HepG2 (cell line): ENCODE data around the gene PROX1. TPM values are rescaled to one million over a fixed set of nuclear protein-coding genes. Genes with fewer than 3 reads are reported as not detected.

Source experiments
- ATAC-seq: fragments of 200-7000 bp; cut with Tn5 transposase; 3 replicates; pipeline ENCODE4 v1.9.1; 2020; ENCODE audit warnings: mild to moderate bottlenecking, moderate library complexity
- BruUV-seq: library from RNA; stranded (reverse); fragments of 400-500 nt; replicated peaks from 2 replicates; lab custom pipeline; 2021; lab: Mats Ljungman, UMichigan
- CTCF ChIA-PET: fragments of 300-600 bp; formaldehyde crosslinking; extraction: SDS; loops from one replicate; lab custom pipeline; 2021; ENCODE audit warnings: low total read pairs, inconsistent platforms, low intra/inter-chr PET ratio; lab: Yijun Ruan, JAX
- POLR2A ChIA-PET: fragments of 350-600 bp; sonication (Branson Sonifier 250); formaldehyde crosslinking; loops from one replicate; lab custom pipeline; 2020; ENCODE audit warnings: antibody characterized with exemption, inconsistent platforms; lab: Yijun Ruan, JAX
- DNase-seq: peaks from one replicate; pipeline ENCODE4 v3.0.0-alpha.2; 2015; ENCODE audit warnings: low spot score
- FAIRE-seq: peaks from 3 replicates; lab custom pipeline; 2011; peaks lifted over from hg19 to GRCh38; lab: Jason Lieb, UNC
- H2AFZ ChIP-seq: one replicate; pipeline ENCODE4 v1.6.1; 2011; ENCODE audit warnings: low read length, inconsistent platforms
- H3K27ac ChIP-seq: fragments of 300-600 bp; 3 replicates; pipeline ENCODE4 v1.8.0; 2011; ENCODE audit warnings: mixed run types, mild to moderate bottlenecking, mixed read lengths, low read length, inconsistent platforms; ENCODE audit not compliant: insufficient read depth; ENCODE audit errors: extremely low read length
- H3K27me3 ChIP-seq, 2 experiments: fragments of 200-600 bp in 1 of 2; 2 replicates in 1 of 2; 3 replicates in 1 of 2; pipeline versions ENCODE4 v1.6.0 to v1.8.0; 2011; ENCODE audit warnings: low read length in 2 of 2, mild to moderate bottlenecking in 2 of 2, moderate library complexity in 2 of 2, inconsistent platforms in 1 of 2; ENCODE audit not compliant: insufficient read depth in 2 of 2, control insufficient read depth in 1 of 2
- H3K36me3 ChIP-seq, 2 experiments: fragments of 200-600 bp in 1 of 2; replicated peaks in 1 of 2; 2 replicates in 1 of 2; 3 replicates in 1 of 2; pipeline versions ENCODE4 v1.5.1 to v1.8.0; 2011; ENCODE audit warnings: low read length in 2 of 2, inconsistent platforms in 1 of 2; ENCODE audit not compliant: insufficient read depth in 2 of 2, control insufficient read depth in 1 of 2
- H3K4me1 ChIP-seq: 2 replicates; pipeline ENCODE4 v1.5.1; 2012; ENCODE audit warnings: low read length, inconsistent platforms; ENCODE audit not compliant: insufficient read depth
- H3K4me2 ChIP-seq: 2 replicates; pipeline ENCODE4 v1.6.0; 2011; ENCODE audit warnings: low read depth, low read length, inconsistent platforms
- H3K4me3 ChIP-seq, 3 experiments: fragments of 200-600 bp in 1 of 3; sonication (generic), shearing (Covaris generic) in 1 of 3; replicated peaks in 1 of 3; 2 replicates each; pipeline ENCODE4 v1.5.1; 2011 to 2016; ENCODE audit warnings: low read length in 3 of 3, inconsistent platforms in 2 of 3, low read depth in 2 of 3, mild to moderate bottlenecking in 2 of 3, control low read depth in 1 of 3, mixed read lengths in 1 of 3; ENCODE audit not compliant: insufficient read depth in 1 of 3
- H3K79me2 ChIP-seq: one replicate; pipeline ENCODE4 v1.6.1; 2011; ENCODE audit warnings: low read length, inconsistent platforms; ENCODE audit not compliant: insufficient read depth
- H3K9ac ChIP-seq: 2 replicates; pipeline ENCODE4 v1.6.0; 2011; ENCODE audit warnings: mild to moderate bottlenecking, low read depth, low read length, inconsistent platforms; ENCODE audit not compliant: insufficient read depth
- H3K9me3 ChIP-seq: 2 replicates; pipeline ENCODE4 v1.5.1; 2012; ENCODE audit warnings: mild to moderate bottlenecking, low read length
- H4K20me1 ChIP-seq: 2 replicates; pipeline ENCODE4 v1.6.0; 2011; ENCODE audit warnings: inconsistent platforms, mild to moderate bottlenecking, low read length, moderate library complexity; ENCODE audit not compliant: insufficient read depth
- AGO2 ChIP-seq: fragments of 200-400 bp; formaldehyde crosslinking; optimal IDR thresholded peaks from 2 replicates; pipeline ENCODE3; 2017; ENCODE audit warnings: mild to moderate bottlenecking, low read depth, low read length, moderate library complexity
- ARID2 ChIP-seq: sonication (generic); formaldehyde crosslinking; IDR thresholded peaks from 2 replicates; pipeline ENCODE4 v1.8.1; 2022; ENCODE audit warnings: mild to moderate bottlenecking, missing genetic modification reagents, borderline replicate concordance
- BRCA1 ChIP-seq: sonication (generic); formaldehyde crosslinking; IDR thresholded peaks from 2 replicates; pipeline ENCODE4 v1.4.0; 2020; ENCODE audit warnings: missing genetic modification reagents
- CBX2 ChIP-seq, 2 experiments: fragments of 200-600 bp in 1 of 2; sonication (generic); formaldehyde crosslinking in 1 of 2; IDR thresholded peaks; 2 replicates each; pipeline versions ENCODE4 v1.7.0 to v1.8.1; 2018 to 2022; ENCODE audit warnings: low read depth in 2 of 2, low read length in 1 of 2, mild to moderate bottlenecking in 1 of 2, missing genetic modification reagents in 1 of 2
- DNMT3B ChIP-seq: conservative IDR thresholded peaks from 2 replicates; pipeline ENCODE4 v1.6.1; 2016; ENCODE audit warnings: missing biosample characterization, control low read depth
- FOXC1 ChIP-seq: sonication (generic); formaldehyde crosslinking; IDR thresholded peaks from 2 replicates; pipeline ENCODE4 v1.8.0; 2022; ENCODE audit warnings: mild to moderate bottlenecking, missing genetic modification reagents, borderline replicate concordance
- GZF1 ChIP-seq: sonication (generic); formaldehyde crosslinking; IDR thresholded peaks from 2 replicates; pipeline ENCODE4 v1.5.1; 2020; ENCODE audit warnings: mild to moderate bottlenecking, missing genetic modification reagents
- JARID2 ChIP-seq: sonication (generic); formaldehyde crosslinking; IDR thresholded peaks from 2 replicates; pipeline ENCODE4 v1.8.1; 2023; ENCODE audit warnings: missing genetic modification reagents, inconsistent platforms; ENCODE audit not compliant: insufficient replicate concordance
- NRL ChIP-seq: sonication (generic); formaldehyde crosslinking; IDR thresholded peaks from 2 replicates; pipeline ENCODE4 v1.5.0; 2020; ENCODE audit warnings: missing genetic modification reagents, mild to moderate bottlenecking, moderate library complexity, borderline replicate concordance
- RXRA ChIP-seq: sonication (generic); formaldehyde crosslinking; IDR thresholded peaks from 2 replicates; pipeline ENCODE4 v1.5.1; 2020; ENCODE audit warnings: missing genetic modification reagents
- SMARCE1 ChIP-seq: fragments of 450-650 bp; IDR thresholded peaks from 2 replicates; pipeline ENCODE4 v1.6.1; 2017; ENCODE audit warnings: borderline replicate concordance
- SOX5 ChIP-seq: IDR thresholded peaks from 2 replicates; pipeline ENCODE4 v1.6.1; 2016; ENCODE audit warnings: borderline replicate concordance
- ZBTB38 ChIP-seq: sonication (generic); formaldehyde crosslinking; IDR thresholded peaks from 2 replicates; pipeline ENCODE4 v1.5.1; 2020; ENCODE audit warnings: mild to moderate bottlenecking, missing genetic modification reagents
- ZNF256 ChIP-seq: sonication (generic); formaldehyde crosslinking; conservative IDR thresholded peaks from 2 replicates; pipeline ENCODE4 v1.4.0; 2020; ENCODE audit warnings: missing genetic modification reagents
- ZNF274 ChIP-seq: sonication (generic); formaldehyde crosslinking; IDR thresholded peaks from 2 replicates; pipeline ENCODE4 v1.5.1; 2020; ENCODE audit warnings: mild to moderate bottlenecking, missing genetic modification reagents
- ZNF337 ChIP-seq: sonication (generic); formaldehyde crosslinking; IDR thresholded peaks from 2 replicates; pipeline ENCODE4 v1.5.1; 2020; ENCODE audit warnings: missing genetic modification reagents, low read depth, mild to moderate bottlenecking, borderline replicate concordance
- ZNF549 ChIP-seq: sonication (generic); formaldehyde crosslinking; IDR thresholded peaks from 2 replicates; pipeline ENCODE4 v1.5.0; 2020; ENCODE audit warnings: missing genetic modification reagents
- ZNF619 ChIP-seq: sonication (generic); formaldehyde crosslinking; IDR thresholded peaks from 2 replicates; pipeline ENCODE4 v1.4.0; 2020; ENCODE audit warnings: mild to moderate bottlenecking, missing genetic modification reagents
- ZNF7 ChIP-seq: IDR thresholded peaks from 2 replicates; pipeline ENCODE4 v1.6.1; 2016; ENCODE audit warnings: missing biosample characterization, missing genetic modification reagents
- ZNF761 ChIP-seq: sonication (generic); formaldehyde crosslinking; conservative IDR thresholded peaks from 2 replicates; pipeline ENCODE4 v1.4.0; 2020; ENCODE audit warnings: mild to moderate bottlenecking, missing genetic modification reagents
- ZSCAN25 ChIP-seq: sonication (generic); formaldehyde crosslinking; IDR thresholded peaks from 2 replicates; pipeline ENCODE4 v1.8.0; 2022; ENCODE audit warnings: mild to moderate bottlenecking, missing genetic modification reagents
- WGBS: methylation state at CpG from one replicate; pipeline ENCODE4 v1.1.6; 2017; ENCODE audit warnings: low lambda C conversion rate; 5-methylcytosine and 5-hydroxymethylcytosine counted together
- in situ Hi-C: cut with HindIII; loops from 2 replicates; pipeline ENCODE4 v1.10.0; 2017; ENCODE audit warnings: low pct_unique_long_range_greater_than_20kb; ENCODE audit not compliant: extremely low pct_ligation_motif_present
- intact Hi-C: fragments of 100-400 bp; cut with micrococcal nuclease; formaldehyde crosslinking; loops from one replicate; pipeline ENCODE4 v1.10.0; 2022; ENCODE audit not compliant: unreplicated experiment
- polyA plus RNA-seq, 8 experiments: library from polyadenylated mRNA; depleted of rRNA in 3 of 8; stranded (reverse) in 7 of 8; unstranded in 1 of 8; fragments of >200 nt; fragmentation: Illumina TruSeq in 4 of 8; extraction: Trizol in 4 of 8; gene quantifications; 2 replicates each; pipeline versions ENCODE4 v1.2.1 to v1.2.3, GENCODE V29; 2011 to 2016; ENCODE audit warnings: low read depth in 4 of 8, missing spikeins in 1 of 8, mixed read lengths in 1 of 8; ENCODE audit not compliant: insufficient read depth in 1 of 8
- total RNA-seq, 5 experiments: library from RNA; depleted of rRNA; stranded (reverse); fragments of >200 nt; fragmentation: Illumina TruSeq; extraction: Trizol; gene quantifications; 2 replicates each; pipeline ENCODE4 v1.2.3, GENCODE V29; 2016; ENCODE audit warnings: low read depth in 1 of 5
- TF ChIP-seq, protein P1 (sequence below): sonication (generic); formaldehyde crosslinking; IDR thresholded peaks from 2 replicates; pipeline ENCODE4 v1.5.0; 2020; ENCODE audit warnings: mild to moderate bottlenecking, missing genetic modification reagents
- TF ChIP-seq, protein P2 (sequence below): sonication (generic); formaldehyde crosslinking; IDR thresholded peaks from 2 replicates; pipeline ENCODE4 v1.8.1; 2022; ENCODE audit warnings: mild to moderate bottlenecking, missing genetic modification reagents

PROX1 gene
- total and polyA plus RNA-seq, 2 of the 13 experiments (the other 11 are each of a cell fraction or from before 2014, with no cell fraction given), result 12.3 to 30.2 TPM

DNA sequence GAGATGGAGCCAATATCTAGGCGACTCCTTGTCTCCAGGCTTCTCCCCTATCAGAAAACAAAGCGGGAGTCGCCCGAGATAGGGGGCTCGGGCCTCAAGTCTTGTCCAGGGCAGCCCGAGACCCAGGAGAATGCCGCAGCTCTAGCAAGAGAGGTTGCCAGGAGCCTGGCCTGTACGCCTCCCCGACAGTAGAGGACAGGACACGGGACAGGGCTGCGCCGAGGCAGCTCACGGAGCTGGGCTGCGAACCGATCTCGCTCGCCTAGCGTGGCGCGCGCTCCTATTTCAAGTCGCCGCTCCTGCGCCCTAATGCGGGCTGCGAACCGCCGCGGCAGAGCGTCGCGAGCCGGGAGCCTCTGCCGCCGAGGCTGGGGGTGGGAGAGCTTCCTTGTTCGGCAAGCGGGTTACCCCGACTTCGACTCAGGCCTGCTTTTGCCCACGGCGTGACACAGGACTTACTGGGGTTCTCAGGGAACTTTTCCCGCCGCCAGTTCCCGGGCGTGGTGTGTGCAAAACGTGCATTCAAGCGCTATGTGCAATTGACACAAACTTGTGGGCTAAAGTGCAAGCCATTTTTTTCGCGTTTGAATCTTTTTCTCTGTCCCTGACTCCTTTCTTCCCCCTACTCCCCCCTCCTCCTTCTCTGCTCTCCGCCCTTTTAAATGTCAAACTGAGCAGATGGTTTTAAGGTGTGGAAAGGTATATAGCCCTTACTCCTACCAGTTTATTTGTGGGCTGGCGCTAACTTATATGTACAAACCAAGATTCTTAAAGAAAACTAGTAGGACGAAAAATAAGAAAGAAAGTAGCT lies 2.4 kb upstream of the PROX1 start:
- no peak for DNase-seq
- Histone ChIP-seq H3K9ac (no peak overlapping the region), H3K4me3 (no peak overlapping the region), H3K27me3 (no peaks in the 10 kb centered on the region; a peak in 1 of 5 replicates), H3K36me3 (no peaks in the 10 kb centered on the region), H3K4me1 (peaks cover 53% of the 10 kb centered on the region), H3K9me3 (no peaks in the 10 kb centered on the region), H3K79me2 (peaks cover 44% of the 10 kb centered on the region), H2AFZ (no peak overlapping the region), H3K4me2 (no peak overlapping the region), H4K20me1 (no peaks in the 10 kb centered on the region), H3K27ac (peak overlapping the region; percentile 11)
- BruUV-seq, result no TSS peak
- POLR2A ChIA-PET, result interaction anchor here (2.7 kb wide), 1 partner anchor 42 kb away, joined by 38 read pairs; no protein-coding TSS in a partner anchor
- no peak for FAIRE-seq
- intact Hi-C loops (loop anchor here (5.0 to 10.0 kb wide), 4 partner anchors 67 to 743 kb away; no protein-coding TSS in a partner anchor), in situ Hi-C loops (loop anchor here (10.0 to 25.0 kb wide), 3 partner anchors 421 to 748 kb away; no protein-coding TSS in a partner anchor)
- WGBS, result 97% methylated on average over 34 of the region's 52 CpGs
- ATAC-seq, result no peak
- CTCF ChIA-PET, result no interaction called here
- TF ChIP-seq ZNF761 (CRISPR knock-in tag) (no peak), GZF1 (CRISPR knock-in tag) (no peak), ZNF337 (CRISPR knock-in tag) (no peak), SMARCE1 (no peak), ZNF7 (CRISPR knock-in tag) (no peak), AGO2 (peak; percentile 98), NRL (CRISPR knock-in tag) (0 out of 2 replicates have a peak, but pooled peaks have one; percentile 35), JARID2 (CRISPR knock-in tag) (no peak), ZNF256 (no peak), BRCA1 (CRISPR knock-in tag) (no peak), RXRA (CRISPR knock-in tag) (0 out of 2 replicates have a peak, but pooled peaks have one; percentile 14), ZNF619 (CRISPR knock-in tag) (no peak), SOX5 (CRISPR knock-in tag) (no peak), ARID2 (CRISPR knock-in tag) (no peak), ZBTB38 (CRISPR knock-in tag) (peak; percentile 97), ZSCAN25 (CRISPR knock-in tag) (no peak), DNMT3B (CRISPR knock-in tag) (no peak), ZNF274 (CRISPR knock-in tag) (no peak), CBX2 (IDR thresholded peaks at IDR 0.05; ENCODE audit: low read depth, low read length) (no peak), CBX2 (CRISPR knock-in tag; IDR thresholded peaks at IDR 0.05; ENCODE audit: low read depth) (no peak), FOXC1 (CRISPR knock-in tag) (no peak), ZNF549 (CRISPR knock-in tag) (no peak)
- TF ChIP-seq, protein P1, sequence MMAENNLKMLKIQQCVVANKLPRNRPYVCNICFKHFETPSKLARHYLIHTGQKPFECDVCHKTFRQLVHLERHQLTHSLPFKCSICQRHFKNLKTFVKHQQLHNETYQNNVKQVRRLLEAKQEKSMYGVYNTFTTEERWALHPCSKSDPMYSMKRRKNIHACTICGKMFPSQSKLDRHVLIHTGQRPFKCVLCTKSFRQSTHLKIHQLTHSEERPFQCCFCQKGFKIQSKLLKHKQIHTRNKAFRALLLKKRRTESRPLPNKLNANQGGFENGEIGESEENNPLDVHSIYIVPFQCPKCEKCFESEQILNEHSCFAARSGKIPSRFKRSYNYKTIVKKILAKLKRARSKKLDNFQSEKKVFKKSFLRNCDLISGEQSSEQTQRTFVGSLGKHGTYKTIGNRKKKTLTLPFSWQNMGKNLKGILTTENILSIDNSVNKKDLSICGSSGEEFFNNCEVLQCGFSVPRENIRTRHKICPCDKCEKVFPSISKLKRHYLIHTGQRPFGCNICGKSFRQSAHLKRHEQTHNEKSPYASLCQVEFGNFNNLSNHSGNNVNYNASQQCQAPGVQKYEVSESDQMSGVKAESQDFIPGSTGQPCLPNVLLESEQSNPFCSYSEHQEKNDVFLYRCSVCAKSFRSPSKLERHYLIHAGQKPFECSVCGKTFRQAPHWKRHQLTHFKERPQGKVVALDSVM, result no peak
- TF ChIP-seq, protein P2, sequence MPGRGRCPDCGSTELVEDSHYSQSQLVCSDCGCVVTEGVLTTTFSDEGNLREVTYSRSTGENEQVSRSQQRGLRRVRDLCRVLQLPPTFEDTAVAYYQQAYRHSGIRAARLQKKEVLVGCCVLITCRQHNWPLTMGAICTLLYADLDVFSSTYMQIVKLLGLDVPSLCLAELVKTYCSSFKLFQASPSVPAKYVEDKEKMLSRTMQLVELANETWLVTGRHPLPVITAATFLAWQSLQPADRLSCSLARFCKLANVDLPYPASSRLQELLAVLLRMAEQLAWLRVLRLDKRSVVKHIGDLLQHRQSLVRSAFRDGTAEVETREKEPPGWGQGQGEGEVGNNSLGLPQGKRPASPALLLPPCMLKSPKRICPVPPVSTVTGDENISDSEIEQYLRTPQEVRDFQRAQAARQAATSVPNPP (CRISPR knock-in tag), result no peak
